T-helper 22 cell (primary cell): Measurements from ENCODE around the gene OTOP1.
"Not testable (repeated sequence)": the region's sequence is repeated elsewhere in the genome, so short reads cannot be mapped to it uniquely, and the experiment has no call there.

Experiments
- DNase-seq: peaks from one replicate; pipeline ENCODE4 v3.0.0-alpha.2; 2020; ENCODE audit warnings: low read depth

Gene OTOP1

GRCh38 chr4:4226606-4227438, at the start of gene OTOP1:
Gene OTOP1 (minus strand): TSS chr4:4226929. CDS start chr4:4226864, 65 bp downstream.
- no peak for DNase-seq

DNA sequence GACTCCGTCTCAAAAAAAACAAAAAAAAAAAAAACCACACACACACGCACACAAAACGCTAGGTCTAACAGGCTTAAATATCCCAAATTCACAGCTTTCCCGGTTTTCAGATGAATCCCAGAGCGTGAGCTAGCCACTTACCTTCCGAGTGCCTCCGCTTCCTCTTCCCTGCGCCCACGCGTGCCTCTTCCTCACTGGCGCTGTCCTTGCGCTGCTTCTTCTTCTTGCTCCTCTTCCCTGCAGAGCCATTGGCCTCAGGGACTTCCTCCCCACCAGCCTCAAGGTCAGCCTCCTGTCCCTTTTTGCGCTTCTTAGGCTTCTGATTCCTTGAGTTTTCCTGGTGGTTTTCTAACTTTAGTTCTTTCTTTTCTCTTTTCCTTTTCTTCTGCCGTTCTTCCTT, 47.5 kb upstream of the OTOP1 start:
- DNase-seq = no peak

DNA sequence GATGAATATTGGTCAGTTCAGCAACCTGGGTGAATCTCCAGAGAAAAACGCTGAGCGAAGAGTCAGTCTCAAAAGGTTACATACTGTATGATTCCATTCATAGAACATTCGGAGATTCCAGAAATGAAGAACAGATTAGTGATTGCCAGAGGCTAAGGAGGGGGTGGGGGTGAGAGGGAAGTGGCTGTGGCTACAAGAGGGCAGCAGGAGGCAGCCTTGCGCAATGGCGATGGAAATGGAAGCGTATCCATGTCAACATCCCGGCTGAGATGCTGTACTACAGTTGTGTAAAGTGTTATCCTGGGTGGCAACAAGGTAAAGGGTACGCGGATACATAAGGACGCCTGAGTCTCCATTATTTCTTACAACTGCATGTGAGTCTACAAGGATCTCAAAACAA, 45.2 kb upstream of the OTOP1 start:
- no peak for DNase-seq

GRCh38 chr4:4270529-4270928, 43.8 kb upstream of the OTOP1 start:
- DNase-seq = no peak

GRCh38 chr4:4269856-4270255, 43.1 kb upstream of the OTOP1 start:
- DNase-seq = peak; percentile 11

DNA sequence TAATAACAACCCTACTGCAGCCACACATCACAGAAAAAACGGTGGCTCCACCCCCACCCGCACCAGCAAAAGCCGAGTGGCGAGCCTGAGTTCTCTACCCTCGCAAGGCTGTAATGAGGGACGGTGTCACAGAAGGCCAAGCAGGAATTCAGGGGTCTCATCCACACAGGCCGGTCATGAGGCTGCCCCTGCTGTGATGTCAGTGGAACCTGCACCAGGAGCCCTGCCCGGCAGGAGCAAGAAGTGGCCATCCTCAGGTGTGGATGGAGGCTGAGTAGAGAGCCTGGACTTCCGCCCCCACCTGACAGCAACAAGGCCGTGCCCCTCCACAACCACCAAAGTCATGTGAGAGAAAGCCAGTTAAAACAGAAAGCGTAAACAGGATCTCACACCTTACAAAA, 42.6 kb upstream of the OTOP1 start:
- DNase-seq = no peak

- DNase-seq = no peak
Measured at GRCh38 chr4:4268776-4269175, 42.0 kb upstream of the OTOP1 start.

DNA sequence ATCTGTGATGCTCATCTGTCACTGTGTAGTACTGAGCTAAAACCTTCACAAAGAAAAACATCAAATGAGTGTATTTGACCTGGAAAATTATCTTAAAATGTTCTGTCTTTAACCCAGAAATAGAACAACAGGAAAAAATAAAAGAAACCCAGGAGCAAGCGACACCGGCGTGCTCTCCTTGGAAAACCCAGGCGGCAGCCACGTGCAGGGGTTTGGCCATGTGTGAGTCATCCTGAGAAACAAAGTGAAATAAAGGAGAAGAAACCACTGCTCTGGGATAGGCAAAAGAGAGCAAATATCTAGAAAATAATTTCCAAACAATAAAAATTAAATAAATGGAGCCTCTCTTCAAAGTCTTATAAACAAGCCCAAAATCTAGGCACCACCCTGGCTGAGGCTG, 41.3 kb upstream of the OTOP1 start:
- no peak for DNase-seq

DNA sequence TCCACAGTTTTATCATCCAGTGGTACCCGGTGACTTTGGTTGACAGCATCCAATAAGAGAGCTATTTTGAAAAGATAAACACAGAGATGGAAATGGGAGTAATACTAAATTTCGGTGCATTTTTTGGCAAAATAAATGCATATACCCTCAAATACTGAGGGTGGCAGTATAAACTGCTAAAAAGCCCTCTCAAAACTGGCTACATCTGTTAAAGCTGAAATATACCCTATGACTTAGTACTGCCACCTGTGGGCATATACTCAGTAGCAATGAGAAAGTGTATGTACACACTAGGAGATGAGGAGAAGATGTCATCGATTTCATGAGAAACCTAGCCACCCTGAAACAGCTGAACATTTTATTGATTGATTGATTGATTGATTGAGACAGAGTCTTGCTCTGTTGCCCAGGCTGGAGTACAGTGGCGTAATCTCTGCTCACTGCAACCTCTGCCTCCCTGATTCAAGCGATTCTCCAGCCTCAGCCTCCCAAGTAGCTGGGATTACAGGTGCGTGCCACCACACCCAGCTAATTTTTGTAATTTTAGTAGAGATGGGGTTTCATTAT, 33.5 kb upstream of the OTOP1 start:
- no peak for DNase-seq

GRCh38 chr4:4259484-4260100, 32.9 kb upstream of the OTOP1 start:
- no peak for DNase-seq

- not testable (repeated sequence) for DNase-seq
Measured at GRCh38 chr4:4257705-4258104, 31.0 kb upstream of the OTOP1 start.

DNA sequence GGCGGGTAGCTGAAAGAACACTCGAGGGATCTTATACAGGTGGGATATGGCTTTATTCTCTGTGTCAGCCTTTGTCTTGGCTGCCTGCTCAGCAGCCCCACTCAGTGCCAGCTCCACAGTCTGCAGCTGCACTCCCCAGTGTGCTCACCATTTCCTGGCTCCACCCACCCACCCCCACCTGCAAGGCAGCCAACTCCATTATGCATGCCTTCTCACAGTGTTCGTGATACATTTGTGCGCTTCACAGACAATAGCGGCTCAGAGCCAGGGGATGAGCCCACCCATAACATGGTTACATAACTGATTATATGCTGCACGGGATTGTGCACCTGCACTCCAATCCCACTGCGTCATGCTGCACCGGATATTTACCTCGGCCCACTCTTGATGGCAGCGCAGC, 30.1 kb upstream of the OTOP1 start:
- no peak for DNase-seq

DNA sequence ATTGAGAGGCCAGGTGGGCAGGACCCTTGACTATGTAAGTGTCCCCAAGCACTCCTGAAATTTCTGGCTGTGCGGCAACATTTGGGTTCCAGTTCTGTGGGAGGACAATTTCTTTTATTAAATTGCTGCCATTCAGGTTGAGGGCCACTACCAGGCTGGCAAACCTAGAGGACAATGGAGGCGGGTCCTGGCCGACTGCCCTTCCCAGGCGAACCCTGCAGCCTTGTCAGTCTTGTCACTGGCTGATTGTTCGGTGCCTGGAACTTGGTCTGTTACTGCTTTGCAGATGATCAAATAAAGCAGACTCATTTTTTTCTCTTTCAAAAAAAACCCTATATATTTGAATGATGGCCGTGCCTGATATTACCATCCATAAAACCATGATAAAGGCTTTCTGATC, 27.9 kb upstream of the OTOP1 start:
- no peak for DNase-seq

GRCh38 chr4:4254199-4254598, 27.5 kb upstream of the OTOP1 start:
- DNase-seq = no peak

DNA sequence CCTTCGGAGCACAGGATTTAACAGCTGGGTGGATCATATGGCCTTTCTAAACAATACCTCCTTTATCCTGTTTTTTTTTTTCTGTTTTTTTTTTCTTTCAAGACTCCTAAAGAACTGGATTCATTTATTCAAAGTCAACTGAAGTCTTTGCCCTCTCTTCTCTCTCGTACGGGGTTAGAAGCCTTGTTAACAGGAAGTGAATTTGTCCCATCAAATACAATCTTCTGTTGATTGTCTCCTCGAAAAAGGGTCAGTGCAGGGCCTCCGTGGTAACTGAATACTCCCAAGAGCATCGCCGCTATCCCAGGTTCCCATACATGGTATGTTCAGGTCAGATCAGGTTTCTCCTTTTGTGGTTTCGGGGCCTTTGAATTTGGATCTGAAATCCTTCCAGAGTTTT, 23.1 kb upstream of the OTOP1 start:
- no peak for DNase-seq

GRCh38 chr4:4249342-4249741, 22.6 kb upstream of the OTOP1 start:
- DNase-seq = not testable (repeated sequence)

DNA sequence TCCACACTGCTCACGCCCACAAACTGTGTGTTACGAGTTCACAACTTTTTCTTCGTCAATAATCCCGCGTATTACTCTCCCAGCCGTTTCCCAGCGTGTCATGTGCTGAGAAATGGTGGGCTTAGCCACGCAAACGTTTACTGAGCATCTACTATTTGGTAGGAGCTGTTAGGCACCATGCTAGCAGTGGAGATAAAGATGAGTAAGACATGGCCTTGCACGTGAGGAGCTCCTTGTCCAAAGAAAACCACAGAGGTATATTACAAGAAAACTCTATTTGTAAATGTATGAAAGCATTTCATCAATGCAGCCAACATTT, 22.1 kb upstream of the OTOP1 start:
- no peak for DNase-seq

- peak; percentile 83 for DNase-seq
Measured at GRCh38 chr4:4248029-4248884, 21.5 kb upstream of the OTOP1 start, which contains the start of gene TMEM128. Gene TMEM128 (minus strand): TSS chr4:4248223. CDS start chr4:4248202, 21 bp downstream.

DNA sequence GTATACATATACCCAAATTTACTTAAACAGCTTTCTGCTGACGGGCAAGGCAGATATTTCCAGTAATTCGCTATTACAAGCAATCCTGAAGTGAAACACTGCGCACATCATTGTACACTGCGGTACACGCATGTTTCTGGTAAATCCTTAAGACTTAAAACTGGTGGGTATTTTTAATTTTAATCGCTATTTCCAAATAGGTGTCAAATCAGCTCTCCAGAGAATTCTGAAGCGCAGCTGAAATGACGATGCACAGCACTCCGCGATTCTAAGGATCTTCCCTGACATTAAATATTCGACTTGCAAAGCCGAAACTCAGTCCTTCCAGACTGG, 20.9 kb upstream of the OTOP1 start:
- no peak for DNase-seq

- no peak for DNase-seq
Measured at GRCh38 chr4:4245172-4245571, 18.4 kb upstream of the OTOP1 start.

- not testable (repeated sequence) for DNase-seq
Measured at GRCh38 chr4:4239551-4239950, 12.8 kb upstream of the OTOP1 start.

- no peak for DNase-seq
Measured at GRCh38 chr4:4233610-4234009, 6.9 kb upstream of the OTOP1 start.

- no peak for DNase-seq
Measured at GRCh38 chr4:4228356-4228668, 1.6 kb upstream of the OTOP1 start.
